ENCODE data around the gene CXXC4. TPM values are rescaled to one million over a fixed set of nuclear protein-coding genes. Genes with fewer than 3 reads are reported as not detected.

Gene CXXC4
- total RNA-seq, 4 donors from 2014 or later = 0.40 to 4.8 (median 3.0) TPM

DNA sequence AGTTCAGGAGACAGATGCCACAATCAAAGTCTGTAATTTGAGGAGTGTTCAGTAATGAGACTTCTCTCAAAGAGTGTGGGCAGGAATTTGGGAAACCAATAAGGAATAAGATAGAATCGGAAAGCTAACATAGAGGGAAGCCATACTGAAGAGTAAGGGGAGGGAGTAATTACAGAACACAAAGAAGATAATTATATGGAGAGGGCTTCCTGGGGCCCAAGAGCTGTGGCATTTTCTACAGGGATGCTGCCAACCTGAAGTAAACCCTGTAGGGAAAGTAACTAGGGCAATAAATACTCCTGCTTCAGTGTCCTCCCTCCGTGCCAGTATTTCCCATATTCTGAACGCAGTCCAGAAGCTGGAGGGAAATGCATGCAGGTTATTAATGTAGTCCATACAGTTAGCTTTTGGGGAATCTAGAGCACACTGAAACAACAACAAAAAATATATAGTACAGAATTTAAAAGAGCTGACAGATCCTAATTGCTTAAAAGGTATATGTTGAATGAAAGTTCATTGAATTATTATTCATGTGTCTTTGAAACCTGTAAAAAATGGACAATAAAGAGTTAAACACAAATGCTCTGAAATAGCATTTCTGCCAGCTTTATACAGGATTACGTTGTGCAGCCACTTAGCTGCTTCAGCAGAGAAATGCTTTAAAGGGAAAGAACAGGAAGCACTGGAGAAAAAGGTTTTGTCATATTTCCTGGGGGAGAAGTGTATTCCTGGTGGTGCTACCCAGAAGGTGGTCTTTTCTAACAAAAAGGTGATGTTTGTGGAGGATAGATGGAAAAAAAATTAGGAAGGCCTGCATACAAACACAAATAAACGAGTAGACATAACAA, 48.0 kb downstream of the CXXC4 start:
- Histone ChIP-seq H3K36me3 (no peaks in the 10 kb centered on the region), H3K9me3 (no peaks in the 10 kb centered on the region), H3K27ac (no peak overlapping the region), H3K4me1 (no peaks in the 10 kb centered on the region), H3K4me3 (no peak overlapping the region), H3K27me3 (no peaks in the 10 kb centered on the region)
- 21 to 33% methylated on average over 4 to 5 of the region's 5 CpGs for WGBS, 2 donors (ENCODE audit: low coverage in 1 of 2)
- no peak for ATAC-seq
- TF ChIP-seq EP300 (IDR thresholded peaks at IDR 0.05) = no peak
- TF ChIP-seq POLR2AphosphoS5 (IDR thresholded peaks at IDR 0.05) = no peak
- TF ChIP-seq POLR2A (IDR thresholded peaks at IDR 0.05) = no peak
- TF ChIP-seq, protein P1, sequence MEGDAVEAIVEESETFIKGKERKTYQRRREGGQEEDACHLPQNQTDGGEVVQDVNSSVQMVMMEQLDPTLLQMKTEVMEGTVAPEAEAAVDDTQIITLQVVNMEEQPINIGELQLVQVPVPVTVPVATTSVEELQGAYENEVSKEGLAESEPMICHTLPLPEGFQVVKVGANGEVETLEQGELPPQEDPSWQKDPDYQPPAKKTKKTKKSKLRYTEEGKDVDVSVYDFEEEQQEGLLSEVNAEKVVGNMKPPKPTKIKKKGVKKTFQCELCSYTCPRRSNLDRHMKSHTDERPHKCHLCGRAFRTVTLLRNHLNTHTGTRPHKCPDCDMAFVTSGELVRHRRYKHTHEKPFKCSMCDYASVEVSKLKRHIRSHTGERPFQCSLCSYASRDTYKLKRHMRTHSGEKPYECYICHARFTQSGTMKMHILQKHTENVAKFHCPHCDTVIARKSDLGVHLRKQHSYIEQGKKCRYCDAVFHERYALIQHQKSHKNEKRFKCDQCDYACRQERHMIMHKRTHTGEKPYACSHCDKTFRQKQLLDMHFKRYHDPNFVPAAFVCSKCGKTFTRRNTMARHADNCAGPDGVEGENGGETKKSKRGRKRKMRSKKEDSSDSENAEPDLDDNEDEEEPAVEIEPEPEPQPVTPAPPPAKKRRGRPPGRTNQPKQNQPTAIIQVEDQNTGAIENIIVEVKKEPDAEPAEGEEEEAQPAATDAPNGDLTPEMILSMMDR (IDR thresholded peaks at IDR 0.05) = no peak

DNA sequence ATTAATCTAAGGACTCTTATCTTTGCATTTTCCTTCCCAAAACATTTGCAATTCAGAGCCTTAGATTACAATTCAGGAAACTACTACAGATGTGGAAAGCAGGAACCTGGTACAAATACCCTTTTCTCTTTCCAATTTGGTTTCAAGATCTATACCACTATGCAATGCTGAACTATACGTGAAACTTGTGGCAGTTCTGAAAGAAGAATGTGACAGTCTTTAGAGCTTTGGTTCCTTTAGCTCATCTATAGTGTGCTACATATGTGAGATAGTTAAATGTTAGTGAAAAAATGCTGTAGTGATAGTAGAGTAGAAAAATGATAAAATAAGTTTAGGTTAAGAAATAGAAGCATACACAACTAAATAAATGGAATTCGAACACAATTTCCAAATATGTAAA, 50.0 kb downstream of the CXXC4 start:
- Histone ChIP-seq H3K9me3 (no peaks in the 10 kb centered on the region), H3K4me1 (no peaks in the 10 kb centered on the region), H3K27me3 (no peaks in the 10 kb centered on the region), H3K27ac (no peak overlapping the region), H3K36me3 (no peaks in the 10 kb centered on the region), H3K4me3 (no peak overlapping the region)
- 70 to 90% methylated on average over 2 of the region's 2 CpGs for WGBS, 2 donors (ENCODE audit: low coverage in 1 of 2)
- no peak for ATAC-seq
- TF ChIP-seq POLR2A (IDR thresholded peaks at IDR 0.05) (no peak), EP300 (IDR thresholded peaks at IDR 0.05) (no peak)

DNA sequence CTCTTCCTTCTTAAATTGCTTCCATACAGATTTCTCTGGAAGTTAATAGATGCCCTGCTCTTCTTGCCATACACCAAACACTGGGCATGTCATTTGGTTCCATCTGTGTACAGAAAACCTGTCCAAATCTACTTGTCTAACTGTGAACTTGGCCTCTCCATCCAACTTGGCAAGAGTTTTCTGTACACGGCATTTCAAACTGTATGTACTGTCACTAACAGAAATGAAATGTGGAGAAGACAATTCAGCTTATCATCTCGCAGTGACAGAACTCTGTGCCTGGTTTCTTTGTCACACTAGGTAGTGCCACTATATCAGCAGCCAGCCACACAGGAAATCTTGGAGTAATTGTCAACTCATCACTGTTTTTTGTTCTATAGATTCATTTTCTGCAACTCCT, 58.2 kb downstream of the CXXC4 start:
- no peaks in the 10 kb centered on the region for H3K9me3 ChIP-seq
- no peak overlapping the region for H3K27ac ChIP-seq
- no peak overlapping the region for H3K4me3 ChIP-seq
- whole genome bisulfite sequencing, 2 donors (ENCODE audit: low coverage in 1 of 2) = 75 to 84% methylated on average over 2 of the region's 2 CpGs
- no peaks in the 10 kb centered on the region for H3K4me1 ChIP-seq
- ATAC-seq = no peak
- TF ChIP-seq POLR2AphosphoS5 (IDR thresholded peaks at IDR 0.05) (no peak), POLR2A (IDR thresholded peaks at IDR 0.05) (no peak), EP300 (IDR thresholded peaks at IDR 0.05) (no peak)
- H3K27me3 ChIP-seq = no peaks in the 10 kb centered on the region
- H3K36me3 ChIP-seq = no peaks in the 10 kb centered on the region

DNA sequence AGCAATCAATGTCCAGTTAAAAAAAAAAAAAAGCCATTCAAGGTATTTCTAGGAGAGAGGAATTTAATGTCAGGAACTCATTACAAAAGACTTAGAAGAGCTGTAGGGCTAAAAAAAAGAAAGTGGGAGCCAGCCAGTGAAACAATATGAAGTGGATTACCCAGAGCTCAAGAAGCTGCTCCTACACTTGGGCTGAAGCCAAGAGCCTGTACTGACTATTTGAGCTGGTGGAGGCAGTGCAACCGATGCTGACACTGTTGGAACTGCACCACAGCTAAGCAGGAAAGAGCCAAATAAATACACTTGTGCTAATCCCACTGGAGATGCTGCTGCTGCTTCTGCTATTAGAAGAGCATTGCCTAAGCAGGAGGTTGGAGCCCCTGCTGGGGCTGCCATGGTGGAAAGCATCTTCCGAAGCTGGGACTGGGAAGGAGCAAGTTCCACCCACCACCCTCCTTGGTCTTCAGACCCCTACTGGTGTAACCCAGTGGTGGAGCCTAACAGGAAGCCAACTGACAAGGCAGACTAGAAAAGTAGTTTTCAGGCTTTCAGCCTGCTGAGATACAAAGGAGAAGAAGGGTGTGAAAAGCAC, 65.4 kb downstream of the CXXC4 start:
- Histone ChIP-seq H3K4me1 (peaks cover 0 to 11% (median 0%) of the 10 kb centered on the region in 3 donors), H3K4me3 (no peak overlapping the region), H3K36me3 (no peaks in the 10 kb centered on the region), H3K9me3 (no peaks in the 10 kb centered on the region), H3K27me3 (no peaks in the 10 kb centered on the region), H3K27ac (no peak overlapping the region)
- TF ChIP-seq, protein P1 (IDR thresholded peaks at IDR 0.05) = no peak
- TF ChIP-seq POLR2AphosphoS5 (IDR thresholded peaks at IDR 0.05) (no peak), EP300 (IDR thresholded peaks at IDR 0.05) (no peak), POLR2A (IDR thresholded peaks at IDR 0.05) (no peak)
- WGBS, 2 donors (ENCODE audit: low coverage in 1 of 2) = 0 to 14% methylated on average over 1 of the region's 2 CpGs
- ATAC-seq = no peak

DNA sequence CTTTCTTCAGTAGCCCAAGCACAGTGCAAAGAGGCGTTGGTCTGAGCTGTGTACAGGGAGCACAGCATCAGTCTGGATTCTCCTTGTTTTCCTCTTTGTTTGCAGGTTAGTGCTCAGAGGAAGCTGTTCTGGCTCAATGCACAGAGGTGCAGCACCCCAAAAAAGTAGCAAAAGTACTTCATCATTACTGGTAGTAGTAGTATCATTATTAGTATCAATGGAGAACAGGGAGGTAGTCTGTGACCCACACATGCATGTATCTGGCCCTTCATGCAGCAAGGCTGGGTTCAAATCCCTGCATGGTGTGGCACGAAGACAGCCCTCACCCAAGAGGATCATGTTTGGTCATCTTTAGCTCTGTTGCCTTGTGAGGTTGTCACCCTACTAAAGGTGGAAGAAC, 68.7 kb downstream of the CXXC4 start:
- Histone ChIP-seq H3K27me3 (no peaks in the 10 kb centered on the region), H3K4me3 (no peak overlapping the region), H3K27ac (no peak overlapping the region), H3K36me3 (no peaks in the 10 kb centered on the region), H3K9me3 (no peaks in the 10 kb centered on the region), H3K4me1 (peaks cover 0 to 12% (median 0%) of the 10 kb centered on the region in 3 donors)
- TF ChIP-seq, protein P1 (IDR thresholded peaks at IDR 0.05) = no peak
- TF ChIP-seq POLR2AphosphoS5 (IDR thresholded peaks at IDR 0.05) (no peak), EP300 (IDR thresholded peaks at IDR 0.05) (no peak), POLR2A (IDR thresholded peaks at IDR 0.05) (no peak)
- WGBS, 2 donors (ENCODE audit: low coverage in 1 of 2) = 59 to 64% methylated on average over 2 of the region's 2 CpGs
- no peak for ATAC-seq

Data from gastroesophageal sphincter (tissue), 4 donors.